HG03060 (cell line): ENCODE measurements around the gene USP48.
"Not testable (repeated sequence)": the region's sequence is repeated elsewhere in the genome, so short reads cannot be mapped to it uniquely, and the experiment has no call there.

Experiments used
- ATAC-seq: cut with Tn5 transposase; IDR thresholded peaks from one replicate; pipeline ENCODE4 v1.9.1; 2021; ENCODE audit warnings: low read depth, moderate number of reproducible peaks; ENCODE audit not compliant: unreplicated experiment

USP48 gene

GRCh38 chr1:21705303-21705980 is 77.5 kb downstream of the USP48 start:
- no peak for ATAC-seq

GRCh38 chr1:21704145-21704544 is 78.8 kb downstream of the USP48 start:
- no peak for ATAC-seq

- ATAC-seq, result no peak
Observed at GRCh38 chr1:21703318-21703963, 79.5 kb downstream of the USP48 start.

GRCh38 chr1:21702780-21703179 is 80.2 kb downstream of the USP48 start:
- no peak for ATAC-seq

- no peak for ATAC-seq
Observed at GRCh38 chr1:21701401-21701800, 81.5 kb downstream of the USP48 start.

GRCh38 chr1:21700094-21700493 is 82.9 kb downstream of the USP48 start:
- ATAC-seq, result no peak

- ATAC-seq, result no peak
Observed at GRCh38 chr1:21696931-21697330, 86.0 kb downstream of the USP48 start.

GRCh38 chr1:21693732-21694131 is 89.2 kb downstream of the USP48 start:
- no peak for ATAC-seq

- no peak for ATAC-seq
Observed at GRCh38 chr1:21691739-21692138, 91.2 kb downstream of the USP48 start.

GRCh38 chr1:21689661-21690372 is 93.1 kb downstream of the USP48 start:
- ATAC-seq, result no peak

GRCh38 chr1:21687081-21687529 is 95.8 kb downstream of the USP48 start:
- ATAC-seq, result no peak

GRCh38 chr1:21685946-21686678 is 96.8 kb downstream of the USP48 start:
- no peak for ATAC-seq

- ATAC-seq, result no peak
Observed at GRCh38 chr1:21681426-21681825, 101.5 kb downstream of the USP48 start.

- no peak for ATAC-seq
Observed at GRCh38 chr1:21680918-21681317, 102.0 kb downstream of the USP48 start.

GRCh38 chr1:21680381-21680780 is 102.6 kb downstream of the USP48 start:
- no peak for ATAC-seq

- ATAC-seq, result no peak
Observed at GRCh38 chr1:21677168-21677567, 105.8 kb downstream of the USP48 start.

- ATAC-seq, result no peak
Observed at GRCh38 chr1:21674957-21675356, 108.0 kb downstream of the USP48 start.

GRCh38 chr1:21673853-21674252 is 109.1 kb downstream of the USP48 start:
- ATAC-seq, result not testable (repeated sequence)

GRCh38 chr1:21673277-21673780 is 109.6 kb downstream of the USP48 start:
- ATAC-seq, result no peak

GRCh38 chr1:21672478-21673276 is 110.3 kb downstream of the USP48 start:
- no peak for ATAC-seq
